Neural cell (in vitro differentiated cells): Measurements from ENCODE around the gene PDE4D. TPM values are rescaled to one million over a fixed set of nuclear protein-coding genes. Genes with fewer than 3 reads are reported as not detected.

Experiments used
- H2AFZ ChIP-seq: fragments of 200-600, 300-800 bp; sonication (generic), shearing (Covaris generic); 2 replicates; pipeline ENCODE4 v1.6.0; 2014; ENCODE audit warnings: low read depth, mild to moderate bottlenecking, antibody characterized with exemption, low read length, moderate library complexity
- H3F3A ChIP-seq: fragments of 200-600 bp; shearing (Covaris generic); 2 replicates; pipeline ENCODE4 v1.6.1; 2016; ENCODE audit warnings: mild to moderate bottlenecking, moderate library complexity, mixed read lengths, antibody characterized with exemption, low read length; ENCODE audit not compliant: insufficient read depth, poor library complexity, severe bottlenecking
- H3K27ac ChIP-seq: fragments of 200-600, 300-800 bp; sonication (generic), shearing (Covaris generic); 2 replicates; pipeline ENCODE4 v1.5.1; 2014; ENCODE audit warnings: mild to moderate bottlenecking, low read length, moderate library complexity
- H3K27me3 ChIP-seq: fragments of 300-800, 200-600 bp; sonication (generic), shearing (Covaris generic); 2 replicates; pipeline ENCODE4 v1.6.0; 2014; ENCODE audit warnings: mild to moderate bottlenecking, low read depth, low read length, moderate library complexity; ENCODE audit not compliant: insufficient read depth
- H3K36me3 ChIP-seq: fragments of 300-800, 200-600 bp; sonication (generic), shearing (Covaris generic); 2 replicates; pipeline ENCODE4 v1.5.1; 2014; ENCODE audit warnings: mild to moderate bottlenecking, antibody characterized with exemption, low read length, moderate library complexity; ENCODE audit not compliant: insufficient read depth
- H3K4me2 ChIP-seq: fragments of 300-800, 200-600 bp; sonication (generic), shearing (Covaris generic); 2 replicates; pipeline ENCODE4 v1.6.0; 2014; ENCODE audit warnings: mild to moderate bottlenecking, low read length
- H3K4me3 ChIP-seq: fragments of 300-800, 200-600 bp; sonication (generic), shearing (Covaris generic); 2 replicates; pipeline ENCODE4 v1.5.1; 2014; ENCODE audit warnings: mild to moderate bottlenecking, low read length, moderate library complexity
- H3K79me2 ChIP-seq: fragments of 200-600 bp; shearing (Covaris generic); replicated peaks from 2 replicates; pipeline ENCODE4 v1.6.0; 2014; ENCODE audit warnings: mild to moderate bottlenecking, low read length, moderate library complexity; ENCODE audit not compliant: insufficient read depth
- H3K9ac ChIP-seq: fragments of 300-800, 200-600 bp; sonication (generic), shearing (Covaris generic); 2 replicates; pipeline ENCODE4 v1.6.1; 2016; ENCODE audit warnings: mild to moderate bottlenecking, low read length, mixed read lengths
- H3K9me2 ChIP-seq: fragments of 200-600 bp; shearing (Covaris generic); 2 replicates; pipeline ENCODE4 v1.6.1; 2016; ENCODE audit warnings: mild to moderate bottlenecking, low read length, mixed read lengths; ENCODE audit not compliant: insufficient read depth
- H3K9me3 ChIP-seq: fragments of 200-600, 300-800 bp; sonication (generic), shearing (Covaris generic); 2 replicates; pipeline ENCODE4 v1.6.1; 2016; ENCODE audit warnings: mild to moderate bottlenecking, mixed run types, low read length, moderate library complexity, mixed read lengths
- H4K20me1 ChIP-seq: fragments of 200-600 bp; shearing (Covaris generic); 2 replicates; pipeline ENCODE4 v1.6.1; 2016; ENCODE audit warnings: mild to moderate bottlenecking, mixed run types; ENCODE audit not compliant: insufficient read depth
- CTCF ChIP-seq: fragments of 450-650 bp; IDR thresholded peaks from 2 replicates; pipeline ENCODE4 v1.5.1; 2014; ENCODE audit warnings: antibody characterized with exemption, mild to moderate bottlenecking, moderate library complexity; ENCODE audit not compliant: poor library complexity, severe bottlenecking
- EP300 ChIP-seq: fragments of 450-650 bp; conservative IDR thresholded peaks from 2 replicates; pipeline ENCODE4 v1.6.1; 2014; ENCODE audit warnings: antibody characterized with exemption, mild to moderate bottlenecking, moderate library complexity; ENCODE audit not compliant: poor library complexity, severe bottlenecking
- EZH2 ChIP-seq: fragments of 200-600, 300-800 bp; shearing (Covaris generic), sonication (generic); IDR thresholded peaks from 2 replicates; pipeline ENCODE4 v1.6.1; 2014; ENCODE audit warnings: antibody characterized with exemption, low read length, borderline replicate concordance, mild to moderate bottlenecking; ENCODE audit not compliant: insufficient read depth, poor library complexity, severe bottlenecking
- MXI1 ChIP-seq: fragments of 450-650 bp; conservative IDR thresholded peaks from 2 replicates; pipeline ENCODE4 v1.6.1; 2014; ENCODE audit warnings: antibody characterized with exemption, mild to moderate bottlenecking; ENCODE audit not compliant: poor library complexity, severe bottlenecking
- POLR2AphosphoS5 ChIP-seq: IDR thresholded peaks from 2 replicates; pipeline ENCODE4 v1.6.1; 2012
- RAD21 ChIP-seq: fragments of 450-650 bp; conservative IDR thresholded peaks from 2 replicates; pipeline ENCODE4 v1.6.1; 2014; ENCODE audit warnings: antibody characterized with exemption, mild to moderate bottlenecking, moderate library complexity
- REST ChIP-seq: IDR thresholded peaks from 2 replicates; pipeline ENCODE4 v1.6.1; 2012; ENCODE audit warnings: borderline replicate concordance
- SMC3 ChIP-seq: fragments of 450-650 bp; conservative IDR thresholded peaks from 2 replicates; pipeline ENCODE4 v1.6.1; 2014; ENCODE audit warnings: antibody characterized with exemption, mild to moderate bottlenecking, moderate library complexity; ENCODE audit not compliant: poor library complexity
- TAF1 ChIP-seq: IDR thresholded peaks from 2 replicates; pipeline ENCODE4 v1.6.1; 2012; ENCODE audit warnings: low read depth
- polyA plus RNA-seq: library from polyadenylated mRNA; depleted of rRNA; stranded (reverse); fragments of >200 nt; gene quantifications from 2 replicates; pipeline ENCODE4 v1.2.3, GENCODE V29; 2014

PDE4D gene
- polyA plus RNA-seq, 1 donor from 2014 or later: 42.8 TPM

GRCh38 chr5:59592101-59592500 is 301.4 kb downstream of the PDE4D start:
- no peak overlapping the region for H3K9ac ChIP-seq
- peaks cover 3% of the 10 kb centered on the region for H3F3A ChIP-seq
- H2AFZ ChIP-seq: no peak overlapping the region
- H3K4me2 ChIP-seq: no peak overlapping the region
- H3K27ac ChIP-seq: no peak overlapping the region
- H4K20me1 ChIP-seq: no peaks in the 10 kb centered on the region
- TF ChIP-seq EZH2: no peak
- TF ChIP-seq RAD21: no peak
- no peaks in the 10 kb centered on the region for H3K9me3 ChIP-seq
- no peaks in the 10 kb centered on the region for H3K79me2 ChIP-seq
- H3K4me3 ChIP-seq: no peak overlapping the region
- H3K9me2 ChIP-seq: no peaks in the 10 kb centered on the region
- no peaks in the 10 kb centered on the region for H3K27me3 ChIP-seq
- H3K36me3 ChIP-seq: no peaks in the 10 kb centered on the region

GRCh38 chr5:59591162-59591561 is 302.4 kb downstream of the PDE4D start:
- H3F3A ChIP-seq: peaks cover 3% of the 10 kb centered on the region
- H3K9me2 ChIP-seq: no peaks in the 10 kb centered on the region
- no peak overlapping the region for H3K4me2 ChIP-seq
- TF ChIP-seq EP300: no peak
- no peak for TF ChIP-seq MXI1
- no peak for TF ChIP-seq TAF1
- TF ChIP-seq CTCF: no peak
- no peak for TF ChIP-seq EZH2
- no peak for TF ChIP-seq RAD21
- no peak for TF ChIP-seq SMC3
- TF ChIP-seq POLR2AphosphoS5: no peak
- no peak for TF ChIP-seq REST
- peaks cover 4% of the 10 kb centered on the region for H3K79me2 ChIP-seq
- H3K9me3 ChIP-seq: no peaks in the 10 kb centered on the region
- no peaks in the 10 kb centered on the region for H3K27me3 ChIP-seq
- no peak overlapping the region for H3K4me3 ChIP-seq
- H4K20me1 ChIP-seq: no peaks in the 10 kb centered on the region
- H2AFZ ChIP-seq: no peak overlapping the region
- no peak overlapping the region for H3K27ac ChIP-seq
- H3K9ac ChIP-seq: no peak overlapping the region
- H3K36me3 ChIP-seq: no peaks in the 10 kb centered on the region

- Histone ChIP-seq H3K27ac (no peak overlapping the region), H3K4me3 (no peak overlapping the region)
Observed at GRCh38 chr5:59588922-59589321, 304.6 kb downstream of the PDE4D start.

More at GRCh38 chr5:59588922-59589321, 304.6 kb downstream of the PDE4D start:
- peaks cover 3% of the 10 kb centered on the region for H3F3A ChIP-seq
- no peaks in the 10 kb centered on the region for H3K9me2 ChIP-seq
- H3K79me2 ChIP-seq: peaks cover 27% of the 10 kb centered on the region
- no peak overlapping the region for H3K9ac ChIP-seq
- no peaks in the 10 kb centered on the region for H3K9me3 ChIP-seq
- H4K20me1 ChIP-seq: no peaks in the 10 kb centered on the region
- no peak overlapping the region for H2AFZ ChIP-seq
- TF ChIP-seq MXI1: no peak
- TF ChIP-seq EZH2: no peak
- TF ChIP-seq SMC3: no peak
- TF ChIP-seq EP300: no peak
- no peak for TF ChIP-seq TAF1
- TF ChIP-seq REST: no peak
- TF ChIP-seq POLR2AphosphoS5: no peak
- TF ChIP-seq RAD21: no peak
- no peak for TF ChIP-seq CTCF
- H3K36me3 ChIP-seq: no peaks in the 10 kb centered on the region
- no peaks in the 10 kb centered on the region for H3K27me3 ChIP-seq
- H3K4me2 ChIP-seq: no peak overlapping the region
